ENCODE results near the gene SRGAP3.

SRGAP3 gene

DNA sequence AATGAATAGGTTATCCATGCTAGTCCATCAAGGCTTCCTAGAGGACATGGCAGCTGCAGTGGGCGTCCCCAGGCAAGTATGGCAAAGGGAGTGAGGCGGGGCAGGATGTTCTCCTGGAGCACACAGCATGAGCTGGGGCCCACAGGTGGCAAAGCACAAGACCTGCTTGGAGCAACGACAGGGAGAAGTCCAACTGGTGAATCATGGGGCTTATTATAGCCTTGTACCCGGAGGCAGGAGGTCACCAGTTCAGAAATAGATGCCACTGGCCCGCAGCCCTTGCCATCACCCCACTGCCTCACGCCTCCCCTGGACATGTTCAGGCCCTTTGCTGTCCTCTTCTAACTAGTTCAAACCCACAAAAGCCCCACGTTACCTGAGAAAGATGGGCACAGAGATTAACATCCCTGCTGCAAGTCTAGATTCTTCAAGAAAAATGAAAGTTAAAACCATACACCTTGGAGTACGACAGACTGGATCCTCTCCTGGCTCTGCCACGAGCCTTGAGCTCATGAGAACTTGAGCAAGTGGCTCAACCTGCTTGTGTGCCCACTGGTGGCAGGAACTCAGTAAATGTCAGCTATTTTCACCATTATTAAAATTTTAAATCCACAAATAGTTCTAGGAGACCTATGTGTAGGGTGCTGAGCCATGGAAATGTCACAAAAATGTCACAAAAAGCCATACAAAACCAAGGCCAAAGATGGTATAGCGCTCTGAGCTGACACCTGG, 1.8 kb upstream of the SRGAP3 start:
- DNase-seq: no peak

DNA sequence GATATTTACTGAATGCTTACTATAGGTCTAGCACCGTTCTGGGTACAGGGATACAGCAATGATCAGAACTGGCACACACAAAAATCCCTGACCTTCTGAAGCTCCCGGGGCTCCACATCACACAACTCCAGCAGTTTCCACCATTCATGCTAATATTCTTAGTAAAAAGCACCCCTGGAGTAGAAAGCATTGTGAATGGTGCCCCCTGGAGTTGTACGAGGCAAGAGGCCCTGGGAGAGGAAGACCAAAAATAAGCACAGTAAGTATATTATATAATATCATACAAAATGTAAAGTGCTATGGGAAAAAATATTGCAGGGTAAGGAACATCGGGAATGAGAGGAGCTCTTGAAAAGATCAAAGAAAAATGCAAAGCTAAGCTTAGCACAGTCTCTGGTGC, 790 bp upstream of the SRGAP3 start:
- no peak for DNase-seq

DNA sequence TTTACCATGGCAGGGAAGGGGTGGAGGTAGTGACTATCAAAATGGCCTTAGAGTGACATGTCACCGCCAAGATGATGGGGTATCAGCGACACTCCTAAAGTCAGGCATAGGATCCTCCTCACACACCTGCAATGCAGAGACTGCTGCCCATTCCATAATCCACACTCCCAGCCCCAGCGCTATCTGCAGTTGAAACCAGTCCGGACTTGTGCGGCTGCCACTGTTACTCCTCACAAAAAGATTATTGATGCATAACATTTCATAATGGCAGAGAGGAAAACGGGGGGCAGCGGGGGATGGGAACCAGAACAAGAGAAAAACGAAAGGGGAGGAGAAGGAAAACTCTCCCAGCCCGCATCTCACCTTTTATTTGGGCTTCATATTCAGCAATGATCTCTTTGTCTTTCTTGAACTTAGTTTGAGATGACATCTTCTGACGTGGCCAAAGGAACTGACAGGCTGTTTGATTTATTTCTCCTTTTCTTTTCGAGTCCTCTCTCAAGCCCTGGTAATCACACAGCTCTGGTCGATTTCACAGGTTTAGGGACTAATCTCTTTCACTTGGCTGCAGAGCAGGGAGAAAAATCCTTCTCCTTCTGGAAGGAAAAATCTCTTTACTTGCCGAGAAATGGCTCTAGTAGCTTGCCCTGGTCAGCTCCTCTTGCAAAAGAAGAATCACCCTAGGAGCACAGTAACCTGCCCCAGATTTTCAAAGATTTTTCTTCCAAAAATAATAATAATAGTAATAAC, 749 bp downstream of the SRGAP3 start:
- peak; percentile 28 for DNase-seq

DNA sequence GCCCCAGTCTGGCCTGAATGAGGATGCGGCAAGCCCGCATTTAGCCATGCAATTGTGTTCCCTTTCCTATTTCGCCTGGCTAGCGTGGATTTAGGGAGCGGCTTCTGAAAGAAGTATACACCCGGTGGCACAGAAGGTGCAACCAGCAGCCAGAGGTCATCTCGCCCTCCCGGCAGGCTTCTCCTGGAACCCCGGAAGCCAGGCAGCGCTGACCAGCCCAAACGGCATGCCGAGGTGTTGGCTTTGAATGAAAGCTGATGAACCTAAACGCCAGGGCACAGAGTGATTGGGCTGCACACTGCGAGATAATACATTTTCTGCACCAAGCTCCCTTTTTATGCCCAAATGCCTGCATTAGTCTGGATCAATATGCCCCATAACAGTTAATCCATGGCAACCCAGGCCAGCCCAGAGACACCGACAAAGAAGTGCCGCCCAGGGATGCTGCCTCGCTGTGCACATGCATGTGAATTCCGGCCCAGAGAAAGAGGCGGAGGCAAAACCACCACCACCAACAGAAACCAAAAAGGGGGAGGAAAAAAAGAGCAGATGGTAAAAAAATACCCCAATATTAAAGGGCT, 1.4 kb downstream of the SRGAP3 start:
- DNase-seq: no peak

DNA sequence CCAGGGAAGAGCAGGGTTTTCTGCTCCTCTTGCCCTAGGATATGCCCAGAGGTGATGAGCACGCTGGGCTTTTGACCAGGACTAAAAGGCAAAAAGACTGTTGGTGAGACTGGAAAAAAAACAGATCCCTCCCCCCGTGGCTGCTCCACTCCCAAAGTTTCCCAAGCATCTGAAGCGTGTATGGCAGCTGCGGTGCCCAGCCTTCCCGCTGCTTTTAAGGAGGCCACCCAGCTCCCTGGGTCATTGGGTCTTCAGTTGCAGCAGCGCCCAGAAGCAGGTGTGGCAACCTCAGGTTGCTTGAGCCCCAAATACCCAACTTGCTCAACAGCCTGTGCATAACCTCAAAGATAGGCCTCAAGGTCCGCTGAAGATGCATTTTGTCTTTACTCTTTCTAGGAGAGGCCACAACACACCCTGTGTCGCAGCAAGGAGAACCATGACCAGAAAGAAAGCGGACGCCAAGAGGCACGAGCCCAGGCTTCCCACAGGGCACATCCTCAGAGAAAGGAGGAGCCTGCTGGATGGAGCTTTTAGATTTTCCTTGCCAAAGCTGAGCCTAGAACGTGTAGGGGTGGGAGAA, 2.0 kb downstream of the SRGAP3 start:
- DNase-seq: no peak

DNA sequence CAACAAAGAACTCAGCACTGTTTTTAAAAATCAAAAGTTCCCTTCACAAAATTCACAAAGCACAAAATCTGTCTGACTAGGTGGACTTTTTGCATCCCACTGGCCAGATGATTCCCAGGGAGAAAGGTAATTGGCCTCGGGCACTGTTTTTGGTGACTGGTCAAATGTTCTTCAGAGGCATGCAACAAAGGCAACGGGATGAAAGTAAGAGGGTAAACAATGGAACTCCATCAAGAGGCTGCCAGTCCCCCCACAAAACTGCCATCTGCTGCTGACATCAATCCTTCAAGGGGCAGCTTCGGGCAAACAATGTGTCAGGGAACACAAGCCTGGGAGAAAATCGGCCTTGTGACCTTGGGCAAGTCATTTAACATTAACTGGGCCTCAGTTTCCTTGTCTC, 3.3 kb downstream of the SRGAP3 start:
- no peak for DNase-seq

DNA sequence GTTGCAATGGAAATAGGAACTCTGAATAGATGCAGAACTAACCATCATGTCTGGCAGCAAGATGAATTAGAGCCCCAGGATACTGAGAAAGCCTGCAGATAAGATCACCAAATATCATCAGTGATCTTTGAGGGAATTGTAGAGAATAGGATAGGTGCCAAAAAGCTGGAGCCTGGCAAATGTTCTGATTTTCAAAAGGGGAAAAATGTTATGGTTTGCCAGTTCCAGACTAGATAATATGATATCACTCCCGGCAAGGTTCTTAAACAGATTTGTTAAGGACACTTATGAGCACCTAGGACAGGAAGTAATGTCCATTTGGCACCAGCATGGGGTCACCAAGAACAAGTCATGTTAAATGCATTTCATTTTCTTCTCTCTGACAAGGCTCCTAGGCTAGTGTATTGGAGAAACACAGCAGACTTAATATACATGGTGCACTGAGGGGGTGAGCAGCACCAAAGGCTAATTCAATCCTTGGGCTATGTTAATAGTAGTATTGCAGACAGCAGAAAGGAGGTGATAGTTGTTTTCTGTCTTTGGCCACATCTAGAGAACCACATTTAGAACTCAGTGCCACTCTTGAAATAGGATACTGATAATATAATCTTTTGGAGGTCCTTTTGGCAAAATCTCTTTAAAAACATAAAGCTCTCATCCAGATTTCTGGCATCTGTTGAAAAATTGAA, 4.8 kb downstream of the SRGAP3 start:
- DNase-seq: no peak

DNA sequence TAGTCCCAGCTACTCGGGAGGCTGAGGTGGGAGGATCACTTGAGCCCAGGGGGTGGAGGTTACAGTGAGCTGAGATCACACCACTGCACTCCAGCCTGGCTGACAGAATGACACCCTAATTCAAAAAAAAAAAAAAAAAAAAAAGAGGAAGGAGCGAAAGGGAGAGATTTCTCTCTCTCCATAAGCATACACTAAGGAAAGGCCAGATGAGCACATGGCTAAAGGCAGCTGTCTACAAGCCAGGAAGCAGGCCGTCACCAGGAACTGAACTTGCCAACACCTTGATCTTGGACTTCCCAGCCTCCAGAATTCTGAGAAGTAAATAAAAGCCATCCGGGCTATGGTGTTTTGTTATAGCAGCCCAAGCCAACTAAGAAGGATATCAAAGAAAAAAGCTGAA, 7.5 kb downstream of the SRGAP3 start:
- DNase-seq: no peak

DNA sequence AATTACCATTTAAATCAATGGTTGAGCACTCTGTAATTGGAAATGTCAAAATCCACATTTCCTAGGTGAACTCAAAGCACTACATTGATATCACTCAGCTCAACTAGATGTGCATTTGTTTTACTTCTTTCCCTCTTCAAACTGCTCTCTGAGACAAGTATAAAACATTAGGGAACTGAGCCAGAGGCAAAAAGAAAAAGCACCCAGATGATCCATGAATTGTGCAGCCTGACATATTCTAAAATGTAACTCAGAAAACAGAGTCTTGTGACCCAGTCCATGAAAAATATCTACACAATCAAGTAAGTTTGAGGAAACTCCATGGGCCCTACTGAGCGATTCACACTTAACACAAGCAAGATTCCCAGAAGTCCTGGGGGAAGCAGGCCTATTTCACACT, 9.8 kb downstream of the SRGAP3 start:
- DNase-seq: no peak

DNA sequence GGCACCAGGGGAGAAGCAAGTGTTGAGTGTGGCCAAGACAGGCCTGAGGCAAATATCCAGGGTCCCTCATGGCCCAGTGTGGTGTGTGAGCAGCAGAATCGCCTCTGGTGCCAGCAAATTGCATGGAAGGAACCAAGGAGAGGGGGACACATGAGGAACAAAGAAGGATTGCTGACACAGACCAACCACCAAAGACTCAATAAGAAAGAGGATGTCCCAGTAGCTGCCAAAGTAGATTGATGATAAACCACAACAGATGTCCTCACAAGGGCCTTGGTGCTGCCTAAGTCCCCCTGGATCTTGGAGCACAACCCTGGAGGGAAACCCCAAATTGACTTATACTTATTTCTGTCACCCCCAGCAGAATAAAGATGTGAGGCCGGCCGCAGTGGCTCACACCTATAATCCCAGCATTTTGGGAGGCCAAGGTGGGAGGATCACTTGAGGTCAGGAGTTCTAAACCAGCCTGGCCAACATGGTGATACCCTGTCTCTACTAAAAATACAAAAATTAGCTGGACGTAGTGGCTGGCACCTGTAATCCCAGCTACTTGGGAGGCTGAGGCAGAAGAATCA, 10.6 kb downstream of the SRGAP3 start:
- no peak for DNase-seq

DNA sequence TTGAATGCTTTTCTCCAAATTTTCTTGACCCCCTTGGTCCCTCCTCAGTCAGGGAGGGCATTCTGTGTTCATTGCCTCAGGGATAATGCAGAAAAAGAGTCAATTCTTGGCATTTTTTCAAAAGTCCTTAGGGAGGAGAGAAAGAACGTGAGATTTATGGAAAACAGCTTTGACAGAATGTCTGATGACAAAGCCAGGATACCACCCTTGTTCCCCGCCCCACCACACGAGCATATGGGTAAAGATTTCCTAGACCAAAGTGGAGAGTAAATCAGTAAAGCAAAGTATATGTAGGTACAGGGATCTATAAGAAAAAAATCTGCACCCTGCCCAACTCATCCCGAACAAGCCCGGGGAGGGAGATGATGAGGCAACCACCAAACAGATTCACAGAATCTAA, 11.2 kb downstream of the SRGAP3 start:
- no peak for DNase-seq

DNA sequence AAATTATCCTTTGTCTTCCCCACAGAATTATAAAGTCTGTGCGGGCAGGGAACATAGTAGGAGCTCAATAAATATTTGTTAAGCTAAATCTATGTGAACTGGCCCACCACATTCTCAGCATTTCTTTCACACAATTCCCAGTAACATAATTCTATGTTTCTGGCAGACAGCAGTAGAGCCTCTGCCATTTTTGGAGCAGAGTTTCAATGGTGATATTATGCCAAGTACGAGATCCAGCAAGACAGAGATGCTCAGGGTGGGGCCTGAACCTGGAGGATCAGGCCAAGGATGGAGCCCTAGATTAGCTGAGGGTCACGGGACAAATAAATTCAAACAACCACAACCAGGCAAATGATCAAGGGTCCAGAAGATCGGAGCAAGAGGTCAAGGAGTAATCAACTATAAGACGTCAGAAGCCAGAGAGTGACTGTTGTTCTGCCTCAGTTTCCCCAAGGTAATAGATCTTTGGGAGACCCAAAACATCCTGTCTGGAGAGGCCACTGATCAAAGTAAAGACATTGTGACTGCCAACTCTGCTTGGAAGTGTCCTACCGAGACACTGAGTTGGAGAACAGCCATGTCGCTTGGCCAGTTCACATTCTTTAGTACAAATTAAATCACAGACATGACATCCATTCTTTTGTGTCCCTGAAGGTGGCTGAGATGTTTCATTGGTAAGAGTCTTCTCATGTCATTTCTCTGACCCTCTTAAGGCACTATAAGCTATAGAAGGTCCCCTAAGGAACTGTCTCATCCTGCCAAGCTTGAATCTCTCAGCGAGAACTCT, 15.4 kb downstream of the SRGAP3 start:
- DNase-seq: no peak

DNA sequence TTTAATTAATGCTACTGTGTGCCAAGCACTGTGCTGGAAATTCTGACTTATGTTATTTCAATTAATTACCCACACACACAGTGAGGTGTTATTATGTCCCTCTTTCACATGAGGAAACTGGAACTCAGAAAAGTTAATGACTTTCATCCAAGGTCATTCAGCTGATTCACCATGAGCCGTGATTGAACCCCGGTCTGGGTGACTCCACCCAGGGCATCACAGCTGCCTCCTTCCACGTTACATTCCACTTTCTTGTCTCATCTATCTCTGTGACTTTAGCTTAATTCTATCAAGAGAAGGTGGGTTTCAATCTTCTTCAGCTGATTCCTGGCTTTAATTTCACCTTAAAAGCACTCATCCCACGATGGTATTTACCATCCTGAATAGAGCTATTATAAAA, 16.3 kb downstream of the SRGAP3 start:
- no peak for DNase-seq

DNA sequence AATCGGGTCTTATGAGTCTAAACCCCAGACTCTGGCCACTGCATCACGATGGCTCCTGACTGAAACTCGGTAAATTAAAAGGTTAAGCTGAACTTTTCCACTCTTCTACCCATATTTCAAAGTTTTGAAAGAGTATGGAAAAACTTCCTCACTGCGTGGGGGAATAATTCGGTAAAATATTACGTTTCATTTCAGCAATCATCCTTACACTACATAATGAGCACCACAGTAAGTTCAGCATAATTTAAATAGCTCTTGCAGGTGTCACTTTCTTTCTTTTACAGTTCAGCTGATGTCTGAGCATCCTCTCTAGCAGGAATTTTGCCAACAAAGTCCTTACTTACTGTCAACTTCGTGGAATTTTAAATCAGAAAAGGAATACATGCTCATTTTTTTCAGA, 17.5 kb downstream of the SRGAP3 start:
- DNase-seq: no peak

DNA sequence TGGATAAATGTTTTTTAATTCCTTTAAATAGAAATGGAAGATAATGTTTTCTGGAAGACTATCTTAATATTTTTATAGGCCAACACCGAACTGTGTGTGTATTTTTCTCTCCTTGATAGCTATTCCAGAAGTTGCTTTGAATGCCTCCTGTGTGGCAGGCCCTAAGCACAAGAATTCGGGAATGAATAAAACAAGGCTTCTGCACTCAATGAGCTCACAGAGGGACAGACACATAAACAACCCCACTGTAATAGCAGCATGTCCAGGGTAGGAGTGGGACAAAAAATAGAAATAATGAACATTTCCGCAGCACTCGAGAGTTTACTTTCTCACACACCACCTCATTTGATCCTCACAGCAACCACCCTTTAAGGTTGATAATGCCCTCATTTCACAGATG, 18.0 kb downstream of the SRGAP3 start:
- DNase-seq: no peak

DNA sequence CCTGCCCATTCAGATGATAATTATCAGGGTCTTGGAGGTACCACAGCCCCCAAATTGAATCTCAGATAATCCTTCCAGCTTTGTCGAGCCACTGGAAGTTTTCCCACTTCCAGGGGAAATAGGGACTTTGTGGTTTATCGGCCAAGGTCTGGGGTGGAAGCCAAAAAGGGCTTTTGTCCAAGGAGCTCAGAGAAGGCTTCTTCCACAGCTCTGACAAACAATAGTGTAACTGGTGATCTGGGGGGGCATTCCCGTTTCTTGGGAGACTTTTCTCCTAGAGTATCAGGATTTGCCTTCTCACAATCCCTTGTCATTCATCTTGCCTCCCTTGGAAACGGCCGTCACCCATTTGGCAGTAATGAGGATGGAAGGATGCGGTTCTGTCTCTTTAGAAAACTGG, 18.4 kb downstream of the SRGAP3 start:
- no peak for DNase-seq

DNA sequence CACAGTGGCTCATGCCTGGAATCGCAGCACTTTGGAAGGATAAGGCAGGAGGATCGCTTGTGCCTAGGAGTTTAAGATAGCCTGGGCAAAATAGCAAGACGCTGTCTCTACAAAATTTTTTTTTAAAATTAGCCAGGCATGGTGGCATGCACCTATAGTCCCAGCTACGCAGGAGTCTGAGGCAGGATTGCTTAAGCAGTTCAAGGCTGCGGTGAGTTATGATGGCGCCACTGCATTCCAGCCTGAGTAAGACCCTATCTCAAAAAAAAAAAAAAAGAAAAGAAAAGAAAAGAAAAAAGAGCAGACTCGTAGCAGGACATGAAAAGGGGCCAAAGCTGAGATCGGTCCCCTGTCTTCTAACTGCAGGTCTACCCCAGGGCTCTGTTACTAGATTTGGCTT, 18.9 kb downstream of the SRGAP3 start:
- no peak for DNase-seq

DNA sequence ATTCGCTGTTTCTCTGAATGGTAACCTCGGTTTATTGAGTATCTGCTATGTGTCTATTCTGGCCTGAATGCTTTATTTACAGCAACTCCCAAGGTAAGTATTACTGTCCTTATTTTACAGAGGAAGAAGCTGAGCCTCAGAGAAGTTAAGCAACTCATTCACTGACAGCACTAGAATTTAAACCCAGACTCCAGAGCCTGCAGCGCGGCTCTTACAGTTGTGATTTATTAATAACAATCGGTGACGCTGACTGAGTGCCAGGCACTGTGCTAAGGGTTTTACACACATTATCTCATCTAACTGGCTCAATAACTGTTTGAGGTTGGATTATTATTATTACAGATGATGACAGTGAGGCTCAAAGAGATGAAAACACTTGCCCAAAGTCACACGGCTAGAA, 19.6 kb downstream of the SRGAP3 start:
- DNase-seq: no peak

DNA sequence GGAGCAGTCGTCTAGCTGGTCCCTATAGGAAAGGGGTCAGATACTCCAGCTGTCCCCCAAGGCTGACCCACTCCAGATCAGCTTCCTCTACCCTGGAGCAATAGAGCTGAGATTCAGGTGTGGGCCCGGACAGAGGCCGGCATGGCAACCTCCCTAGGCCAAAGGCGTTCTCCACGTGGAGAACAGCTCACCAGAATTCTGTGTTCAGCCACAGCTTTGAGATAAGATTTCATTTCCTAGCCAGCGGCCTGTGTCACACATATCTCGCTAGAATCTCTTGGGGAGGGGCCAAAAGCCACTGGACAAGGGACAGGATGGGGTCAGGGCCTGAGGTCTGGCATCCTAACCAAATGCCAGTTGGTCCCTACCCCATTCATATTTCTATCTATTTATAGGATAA, 20.1 kb downstream of the SRGAP3 start:
- DNase-seq: no peak

DNA sequence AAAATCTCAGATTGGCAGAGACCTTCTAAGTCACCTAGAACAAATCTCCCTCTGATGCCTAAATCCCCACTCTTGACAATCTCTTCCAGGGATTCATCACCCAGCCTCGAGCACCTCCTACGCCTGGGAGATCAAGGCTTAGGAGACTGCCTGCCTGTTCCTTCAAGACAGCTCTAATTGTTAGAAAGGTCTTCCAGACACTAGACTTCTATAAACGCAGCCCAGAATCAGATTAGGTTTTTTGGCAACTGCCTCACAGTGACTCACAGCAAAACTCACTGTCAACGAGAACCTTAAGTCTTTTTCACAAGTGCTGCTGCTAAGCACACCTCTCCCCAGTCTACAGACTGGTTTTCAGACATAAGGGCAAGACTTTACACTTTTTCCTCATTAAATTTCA, 23.1 kb downstream of the SRGAP3 start:
- no peak for DNase-seq

DNA sequence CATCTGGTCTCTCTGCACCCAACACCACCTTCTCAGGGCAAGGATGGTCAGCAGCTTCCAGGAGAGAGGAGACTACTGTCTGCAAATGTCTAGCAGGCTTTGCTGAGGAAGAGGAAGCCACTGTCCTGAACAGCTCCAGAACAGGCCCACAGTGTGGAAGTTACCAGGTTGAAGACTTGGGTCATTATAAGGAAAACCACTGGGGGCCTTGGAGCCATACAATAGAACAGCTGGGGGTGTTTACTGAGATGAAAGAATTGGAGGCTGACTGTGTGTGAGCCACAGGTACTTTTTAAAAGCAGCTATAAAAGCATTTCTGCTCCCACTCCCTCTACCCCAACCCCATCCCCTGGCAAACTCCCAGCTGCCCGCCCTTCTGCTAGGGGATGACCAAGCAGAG, 24.2 kb downstream of the SRGAP3 start:
- DNase-seq: no peak

DNA sequence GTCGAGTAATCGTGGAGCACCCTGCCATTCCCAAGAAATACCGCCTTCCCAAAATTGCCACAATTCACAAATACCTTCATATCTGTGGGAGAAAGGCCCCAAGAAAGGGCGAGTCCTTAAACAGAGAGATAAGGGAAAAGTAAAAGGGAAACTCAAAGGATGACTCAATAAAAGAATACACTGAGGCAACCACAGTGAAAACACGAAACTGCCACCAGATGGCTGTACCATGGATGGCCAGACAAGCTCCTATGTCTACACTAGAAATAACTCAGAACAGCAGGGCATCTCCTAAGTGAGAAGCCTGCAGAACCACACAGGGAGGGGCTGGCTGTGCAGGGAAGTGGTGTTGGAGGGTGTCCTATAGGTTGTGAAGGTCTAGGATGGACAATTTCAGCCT, 25.0 kb downstream of the SRGAP3 start:
- DNase-seq: no peak

Measured in DMS53 (cell line).